GM12892 (cell line): ENCODE measurements around the gene SLC2A9.

Source experiments
- POLR2A ChIP-seq: IDR thresholded peaks from 2 replicates; pipeline ENCODE4 v1.6.1; 2011; ENCODE audit warnings: low read depth, low read length, control low read depth
- POLR2AphosphoS5 ChIP-seq: IDR thresholded peaks from 2 replicates; pipeline ENCODE4 v1.6.1; 2011; ENCODE audit warnings: low read depth, low read length, control low read depth

DNA sequence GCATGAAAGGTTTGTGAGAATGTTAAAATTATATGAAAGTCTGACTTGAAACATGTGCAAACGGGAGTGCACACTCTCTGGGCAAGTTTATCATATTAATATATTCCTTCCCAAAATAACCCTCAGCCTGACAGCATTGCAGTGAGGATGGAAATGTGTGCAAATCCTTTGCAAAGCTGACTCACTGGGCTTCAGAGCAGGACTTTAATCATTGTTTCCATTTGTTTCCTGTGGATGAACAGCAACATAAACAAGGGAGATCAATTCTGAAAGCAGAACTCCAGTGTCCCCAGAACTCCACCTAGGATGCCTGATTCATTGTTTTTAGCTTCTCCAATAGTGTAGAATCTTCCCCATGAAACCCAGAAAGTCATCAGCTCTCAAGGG lies 32.9 kb downstream of the SLC2A9 start:
- no peak for TF ChIP-seq POLR2A
- TF ChIP-seq POLR2AphosphoS5: no peak
